ENCODE data around the gene PTPRB. TPM values are rescaled to one million over a fixed set of nuclear protein-coding genes. Genes with fewer than 3 reads are reported as not detected.

Gene PTPRB
- total RNA-seq, 2 donors from 2014 or later: 11.2 to 20.3 TPM

- Histone ChIP-seq H3K4me1 (replicated peaks) (no peaks in the 10 kb centered on the region), H3K27me3 (replicated peaks; ENCODE audit: insufficient read depth) (no peaks in the 10 kb centered on the region), H3K27ac (no peak overlapping the region), H3K9me3 (no peaks in the 10 kb centered on the region), H3K36me3 (no peaks in the 10 kb centered on the region), H3K4me3 (no peak overlapping the region)
- intact Hi-C loops (cut with DNase I): no loop called here
- 52% methylated on average over 8 of the region's 8 CpGs for WGBS
- DNase-seq (ENCODE audit: low spot score): no peak
- no peak for TF ChIP-seq POLR2A (IDR thresholded peaks at IDR 0.05)
- no peak for TF ChIP-seq POLR2AphosphoS5 (IDR thresholded peaks at IDR 0.05)
- TF ChIP-seq CTCF (IDR thresholded peaks at IDR 0.05): no peak
These were observed 24.4 kb upstream of the PTPRB start for GRCh38 chr12:70661466-70662161.

DNA sequence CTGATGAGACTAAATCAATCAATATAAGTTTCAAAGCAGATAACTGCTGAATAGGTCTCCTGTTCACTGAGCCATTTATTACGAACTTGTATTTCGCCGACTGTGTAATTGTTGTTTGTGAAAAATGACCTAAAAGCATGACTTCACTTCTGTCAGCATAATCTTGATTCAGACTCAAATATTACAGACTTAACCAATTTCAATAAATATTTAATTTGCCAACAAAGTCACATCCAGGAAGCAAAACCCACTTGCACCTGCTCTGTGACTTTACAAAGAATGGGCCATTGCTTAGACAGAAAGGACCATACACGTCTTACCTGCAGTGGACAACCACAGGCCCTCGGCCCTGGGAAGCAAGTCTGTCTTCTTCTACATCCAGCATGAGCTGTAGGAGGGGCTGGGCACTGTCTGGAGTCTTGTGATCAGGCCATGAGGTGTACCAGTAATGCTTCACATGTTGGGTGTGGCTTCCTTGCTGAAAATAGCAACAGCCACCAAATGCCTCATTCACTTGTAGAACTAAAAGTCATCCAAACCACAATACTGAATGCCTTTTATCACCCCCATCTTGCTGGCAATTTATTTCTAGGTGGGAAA, 23.5 kb upstream of the PTPRB start:
- WGBS: 91% methylated on average over 5 of the region's 5 CpGs
- Histone ChIP-seq H3K4me1 (replicated peaks) (no peaks in the 10 kb centered on the region), H3K36me3 (no peaks in the 10 kb centered on the region), H3K27ac (no peak overlapping the region), H3K4me3 (no peak overlapping the region), H3K27me3 (replicated peaks; ENCODE audit: insufficient read depth) (no peaks in the 10 kb centered on the region), H3K9me3 (no peaks in the 10 kb centered on the region)
- intact Hi-C loops (cut with DNase I): no loop called here
- no peak for DNase-seq (ENCODE audit: low spot score)
- no peak for TF ChIP-seq POLR2A (IDR thresholded peaks at IDR 0.05)
- no peak for TF ChIP-seq POLR2AphosphoS5 (IDR thresholded peaks at IDR 0.05)
- no peak for TF ChIP-seq CTCF (IDR thresholded peaks at IDR 0.05)

GRCh38 chr12:70660002-70660604, 22.9 kb upstream of the PTPRB start:
- 98% methylated on average over 5 of the region's 5 CpGs for WGBS
- H3K36me3 ChIP-seq: no peaks in the 10 kb centered on the region
- no peak for TF ChIP-seq POLR2A (IDR thresholded peaks at IDR 0.05)
- no peak for TF ChIP-seq CTCF (IDR thresholded peaks at IDR 0.05)
- TF ChIP-seq POLR2AphosphoS5 (IDR thresholded peaks at IDR 0.05): no peak
- intact Hi-C loops (cut with DNase I): no loop called here
- H3K4me1 ChIP-seq (replicated peaks): no peaks in the 10 kb centered on the region
- DNase-seq (ENCODE audit: low spot score): no peak
- H3K27ac ChIP-seq: no peak overlapping the region
- H3K9me3 ChIP-seq: no peaks in the 10 kb centered on the region
- H3K27me3 ChIP-seq (replicated peaks; ENCODE audit: insufficient read depth): no peaks in the 10 kb centered on the region
- no peak overlapping the region for H3K4me3 ChIP-seq

DNA sequence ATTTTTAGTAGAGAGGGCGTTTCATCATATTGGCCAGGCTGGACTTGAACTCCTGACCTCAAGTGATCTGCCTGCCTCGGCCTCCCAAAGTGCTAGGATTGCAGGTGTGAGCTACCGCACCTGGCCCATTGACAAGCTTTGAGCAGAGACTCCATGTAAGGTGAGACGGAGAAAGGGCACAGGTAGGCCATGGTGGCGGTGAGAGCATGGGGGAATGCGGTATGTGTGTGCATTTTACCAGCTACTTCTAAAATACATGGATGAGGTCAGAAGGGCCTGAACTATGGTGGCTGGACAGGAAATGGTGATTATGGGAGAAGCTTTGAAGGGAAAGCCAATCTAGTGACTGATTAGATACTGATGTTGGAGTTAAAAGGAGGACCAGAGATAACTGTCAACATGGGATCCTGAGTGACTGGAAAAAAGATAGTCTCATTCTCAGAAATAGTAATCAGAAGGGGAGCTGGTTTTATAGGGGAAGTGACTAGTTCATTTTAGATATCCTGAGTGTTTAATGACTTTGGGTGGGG, 21.9 kb upstream of the PTPRB start:
- H3K27me3 ChIP-seq (replicated peaks; ENCODE audit: insufficient read depth): no peaks in the 10 kb centered on the region
- no peaks in the 10 kb centered on the region for H3K4me1 ChIP-seq (replicated peaks)
- 100% methylated on average over 6 of the region's 6 CpGs for WGBS
- intact Hi-C loops (cut with DNase I): no loop called here
- no peak overlapping the region for H3K27ac ChIP-seq
- no peak for DNase-seq (ENCODE audit: low spot score)
- H3K4me3 ChIP-seq: no peak overlapping the region
- no peaks in the 10 kb centered on the region for H3K36me3 ChIP-seq
- H3K9me3 ChIP-seq: no peaks in the 10 kb centered on the region
- TF ChIP-seq POLR2AphosphoS5 (IDR thresholded peaks at IDR 0.05) (no peak), CTCF (IDR thresholded peaks at IDR 0.05) (no peak), POLR2A (IDR thresholded peaks at IDR 0.05) (no peak)
